HG02938 (cell line): Measurements from ENCODE around the gene SLC7A9.
"Not testable (repeated sequence)": the region's sequence is repeated elsewhere in the genome, so short reads cannot be mapped to it uniquely, and the experiment has no call there.

Experiments used
- ATAC-seq: cut with Tn5 transposase; IDR thresholded peaks from one replicate; pipeline ENCODE4 v1.9.1; 2021; ENCODE audit warnings: mild to moderate bottlenecking, moderate library complexity; ENCODE audit not compliant: unreplicated experiment

Gene SLC7A9

DNA sequence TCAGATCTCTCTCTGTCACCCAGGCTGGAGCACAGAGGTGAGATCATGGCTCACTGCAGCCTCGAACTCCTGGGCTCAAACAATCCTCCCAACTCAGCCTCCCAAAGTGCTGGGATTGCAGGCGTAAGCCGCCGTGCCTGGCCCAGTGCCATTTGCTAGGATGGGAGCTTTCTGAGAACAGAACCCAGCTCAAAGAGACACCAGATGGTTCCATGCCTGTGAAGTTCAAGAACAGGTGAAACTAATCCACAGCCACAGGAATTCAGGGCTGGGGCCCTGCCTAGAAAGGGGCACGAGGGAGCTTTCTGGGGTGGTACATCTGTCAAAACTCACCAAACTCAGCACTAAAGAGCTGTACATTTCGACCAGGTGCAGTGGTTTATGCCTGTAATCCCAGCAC, 4.2 kb downstream of the SLC7A9 start:
- ATAC-seq = no peak

DNA sequence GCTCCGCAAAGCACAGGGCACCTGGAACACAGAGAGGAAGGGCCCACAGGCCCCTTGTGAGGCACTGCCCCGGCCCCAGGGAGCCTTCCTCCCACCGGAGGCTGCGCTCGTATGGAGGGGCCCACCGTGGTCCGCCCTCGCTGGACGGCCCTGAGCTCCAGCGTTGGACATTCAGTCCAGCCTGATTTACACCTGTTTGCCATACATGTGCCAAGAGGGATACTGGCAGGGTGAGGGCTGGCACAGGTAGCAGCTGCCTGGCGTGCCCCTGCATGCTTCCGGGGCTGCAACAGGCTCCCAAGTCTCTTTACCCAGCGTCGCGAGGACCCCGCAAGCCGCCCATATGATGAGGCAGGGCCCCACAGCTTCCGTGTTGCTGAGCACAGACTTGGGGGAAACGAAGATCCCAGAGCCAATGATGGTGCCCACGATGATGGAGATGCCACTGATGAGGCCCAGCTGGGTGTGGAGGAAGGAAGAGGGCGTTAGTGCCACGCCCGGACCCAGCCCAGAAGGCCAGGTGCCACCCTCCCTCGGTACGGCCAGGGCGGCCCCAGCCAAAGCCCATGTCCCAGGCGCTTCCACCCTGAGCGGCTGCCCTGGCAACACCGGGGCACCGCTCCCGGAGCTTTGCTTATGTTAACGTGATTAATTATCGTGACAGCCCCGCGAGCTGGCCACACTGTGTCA, 5.1 kb downstream of the SLC7A9 start:
- ATAC-seq = no peak

DNA sequence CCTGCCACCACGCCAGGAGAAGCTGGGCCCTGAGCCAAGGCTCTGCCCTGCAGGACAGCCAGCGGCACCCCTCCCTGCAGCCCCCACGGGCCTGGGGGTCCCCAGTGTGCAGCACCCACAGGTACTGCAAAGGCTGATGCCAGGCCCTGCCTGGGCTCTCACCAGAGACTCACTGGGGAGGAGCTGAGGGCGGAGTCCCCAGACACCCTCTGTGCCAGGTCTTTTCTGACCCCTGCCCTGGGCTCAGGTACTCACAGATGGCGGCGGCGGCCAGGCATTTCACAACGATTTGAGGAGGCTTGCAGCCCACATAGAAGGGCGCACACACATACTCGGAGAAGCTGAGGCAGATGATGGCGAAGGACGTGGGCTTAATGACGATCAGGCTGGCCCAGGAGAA, 5.7 kb downstream of the SLC7A9 start:
- no peak for ATAC-seq

DNA sequence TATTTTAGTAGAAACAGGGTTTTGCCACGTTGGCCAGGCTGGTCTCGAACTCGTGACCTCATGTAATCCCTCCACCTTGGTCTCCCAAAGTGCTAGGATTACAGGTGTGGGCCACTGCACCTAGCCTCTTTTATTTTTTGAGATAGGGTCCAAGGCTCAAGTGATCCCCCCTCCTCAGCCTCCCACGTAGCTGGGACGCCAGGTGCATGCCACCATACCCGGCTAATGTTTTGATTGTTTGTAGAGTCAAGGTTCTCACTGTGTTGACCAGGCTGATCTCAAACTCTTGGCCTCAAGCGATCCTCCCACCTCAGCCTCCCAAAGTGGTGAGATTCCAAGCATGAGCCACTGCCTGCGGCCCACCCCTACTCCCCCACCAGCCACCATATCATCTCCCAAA, 6.3 kb downstream of the SLC7A9 start:
- no peak for ATAC-seq

DNA sequence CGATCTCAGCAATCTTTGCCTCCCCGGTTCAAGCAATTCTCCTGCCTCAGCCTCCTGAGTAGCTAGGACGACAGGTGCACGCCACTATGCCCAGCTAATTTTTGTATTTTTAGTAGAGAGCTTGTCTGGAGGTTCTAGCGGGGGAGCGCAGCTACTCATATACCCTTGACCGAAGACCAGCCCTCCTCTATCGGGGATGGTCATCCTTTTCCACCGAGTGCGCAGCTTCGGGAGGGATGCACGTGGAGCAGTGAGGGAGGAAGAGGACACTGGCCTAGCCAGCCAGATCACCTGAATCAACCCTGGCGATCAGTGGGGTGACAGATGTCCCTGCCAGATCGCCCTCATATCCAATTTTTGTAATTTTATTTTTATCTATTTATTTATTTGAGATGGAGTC, 6.8 kb downstream of the SLC7A9 start:
- ATAC-seq = no peak

DNA sequence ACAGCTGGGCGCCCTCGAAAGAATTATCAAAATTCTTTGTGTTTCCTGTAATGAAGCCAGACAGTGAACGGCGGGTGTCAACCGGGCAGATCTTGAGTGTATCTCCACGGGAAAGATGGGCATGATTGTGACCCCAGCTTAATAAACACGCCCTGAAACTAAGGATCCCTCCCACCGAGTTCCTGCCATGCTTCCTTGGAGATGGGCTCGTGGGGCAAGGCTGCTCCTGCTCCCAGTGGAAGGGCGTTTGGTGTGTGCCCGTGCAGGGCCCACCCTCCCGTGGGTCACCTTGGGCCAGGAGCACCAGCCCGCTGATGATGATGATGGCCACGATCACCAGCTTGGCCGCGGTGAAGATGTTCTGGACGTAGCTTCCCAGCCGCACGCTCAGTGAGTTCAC, 7.4 kb downstream of the SLC7A9 start:
- no peak for ATAC-seq

DNA sequence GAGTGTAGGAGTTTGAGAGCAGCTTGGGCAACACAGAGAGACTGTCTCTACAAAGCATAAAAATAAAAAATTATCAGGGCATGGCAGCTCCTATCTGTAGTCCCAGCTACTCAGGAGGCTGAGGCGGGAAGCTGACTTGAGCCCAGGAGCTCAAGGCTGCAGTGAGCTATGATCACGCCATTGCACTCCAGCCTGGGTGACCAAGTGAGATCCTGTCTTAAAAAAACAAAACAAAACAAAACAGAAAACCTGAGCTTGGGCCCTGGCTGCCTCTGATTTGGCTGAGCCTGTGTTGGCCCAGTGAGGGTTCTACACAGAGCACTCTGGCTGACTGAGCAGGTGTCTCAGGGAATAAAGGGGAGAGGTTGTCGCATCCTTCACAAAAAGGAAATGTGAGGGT, 8.0 kb downstream of the SLC7A9 start:
- ATAC-seq = no peak

DNA sequence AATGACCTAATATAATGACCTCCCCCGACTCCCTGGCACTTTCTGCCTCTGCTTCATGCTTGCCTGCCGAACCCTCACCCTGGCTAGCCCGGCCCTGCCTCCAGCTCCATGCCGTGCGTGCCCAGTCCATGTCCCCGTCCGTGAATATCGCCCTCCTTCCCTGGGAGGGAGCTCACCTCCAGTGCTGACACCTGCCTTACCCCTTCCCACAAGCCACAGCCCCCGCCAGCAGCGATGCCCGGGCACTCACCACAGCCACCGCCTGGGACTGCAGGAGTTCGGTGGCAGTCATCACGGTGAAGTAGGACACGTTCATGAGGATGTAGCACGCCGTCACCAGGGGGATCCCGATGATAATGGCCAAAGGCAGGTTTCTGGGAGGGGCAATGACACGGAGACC, 10.0 kb downstream of the SLC7A9 start:
- ATAC-seq = no peak

DNA sequence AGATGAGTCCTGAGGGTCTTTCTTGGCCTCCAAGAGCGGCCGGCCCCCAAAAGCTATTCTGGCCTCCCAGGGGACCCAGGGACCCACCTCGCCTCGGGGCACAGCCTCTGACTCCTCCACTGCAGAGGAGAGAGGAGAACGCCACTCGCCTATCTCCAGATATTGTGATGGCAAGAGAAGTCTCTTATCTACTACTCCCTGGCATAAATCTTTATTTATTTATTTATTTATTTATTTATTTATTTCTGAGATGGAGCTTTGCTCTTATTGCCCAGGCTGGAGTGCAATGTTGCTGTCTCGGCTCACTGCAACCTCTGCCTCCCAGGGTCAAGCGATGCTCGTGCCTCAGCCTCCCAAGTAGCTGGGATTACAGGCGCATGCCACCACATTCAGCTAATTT, 11.0 kb downstream of the SLC7A9 start:
- no peak for ATAC-seq

DNA sequence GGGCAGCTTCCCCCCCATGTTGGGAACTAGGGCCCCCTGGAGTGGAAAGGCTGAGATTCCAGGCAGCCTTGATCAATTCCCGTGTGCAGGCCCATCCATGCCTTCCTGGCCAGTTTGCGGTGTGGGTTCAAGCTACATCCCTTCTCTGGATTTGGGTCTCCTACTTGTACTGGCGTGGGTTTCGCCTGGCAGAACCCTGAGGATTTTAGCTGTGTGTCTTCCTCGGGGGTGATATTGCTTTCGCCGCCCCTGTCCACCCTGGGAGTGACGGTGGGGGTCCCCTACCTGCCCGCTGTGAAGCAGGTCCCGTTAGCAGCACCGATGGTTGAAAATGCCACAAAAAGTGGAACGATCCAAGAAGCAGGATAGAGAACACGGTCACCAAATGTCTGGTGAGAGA, 11.4 kb downstream of the SLC7A9 start:
- ATAC-seq = no peak

DNA sequence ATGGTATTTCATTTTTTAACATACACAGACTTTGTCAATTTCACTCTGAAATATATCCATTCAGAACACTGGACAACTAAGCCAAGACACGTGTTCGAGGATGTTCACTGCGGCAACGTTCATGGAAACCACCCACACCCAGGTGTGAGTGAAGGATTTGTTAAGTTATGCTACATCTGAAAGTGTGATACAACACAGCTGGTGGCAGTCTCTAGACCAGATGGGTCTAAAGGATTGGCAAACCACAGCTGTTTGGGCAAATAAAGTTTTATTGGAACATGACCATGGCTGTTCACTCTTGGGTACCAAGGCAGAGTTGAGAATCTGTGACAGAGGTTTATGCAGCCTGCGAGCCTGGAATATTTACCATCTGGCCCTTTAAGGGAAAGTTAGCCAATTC, 12.0 kb downstream of the SLC7A9 start:
- no peak for ATAC-seq

DNA sequence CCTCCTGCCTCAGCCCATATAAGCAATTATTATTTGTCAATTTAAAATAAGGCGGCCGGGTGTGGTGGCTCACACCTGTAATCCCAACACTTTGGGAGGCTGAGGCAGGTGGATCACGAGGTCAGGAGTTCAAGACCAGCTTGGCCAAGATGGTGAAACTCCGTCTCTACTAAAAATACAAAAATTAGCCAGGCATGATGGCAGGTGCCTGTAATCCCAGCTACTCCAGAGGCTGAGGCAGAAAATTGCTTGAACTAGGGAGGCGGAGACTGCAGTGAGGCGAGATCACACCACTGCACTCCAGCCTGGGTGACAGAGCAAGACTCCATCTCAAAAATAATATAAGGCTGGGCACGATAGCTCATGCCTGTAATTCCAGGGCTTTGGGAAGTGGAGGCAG, 12.7 kb downstream of the SLC7A9 start:
- ATAC-seq = not testable (repeated sequence)

DNA sequence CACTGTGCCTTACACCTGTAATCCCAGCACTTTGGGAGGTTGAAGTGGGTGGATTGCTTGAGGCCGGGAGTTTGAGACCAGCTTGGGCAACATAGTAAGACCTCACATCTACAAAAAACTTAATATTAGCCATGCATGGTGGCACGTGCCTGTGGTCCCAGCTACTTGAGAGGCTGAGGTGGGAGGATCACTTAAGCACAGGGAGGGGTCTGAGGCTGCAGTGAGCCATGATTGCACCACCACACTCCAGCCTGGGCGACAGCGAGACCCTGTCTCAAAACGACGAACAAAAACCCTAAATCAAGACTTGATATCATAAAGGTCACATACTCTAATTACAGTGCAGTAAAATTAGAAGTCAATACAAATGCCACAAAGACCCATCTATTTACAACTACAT, 17.4 kb downstream of the SLC7A9 start:
- no peak for ATAC-seq

DNA sequence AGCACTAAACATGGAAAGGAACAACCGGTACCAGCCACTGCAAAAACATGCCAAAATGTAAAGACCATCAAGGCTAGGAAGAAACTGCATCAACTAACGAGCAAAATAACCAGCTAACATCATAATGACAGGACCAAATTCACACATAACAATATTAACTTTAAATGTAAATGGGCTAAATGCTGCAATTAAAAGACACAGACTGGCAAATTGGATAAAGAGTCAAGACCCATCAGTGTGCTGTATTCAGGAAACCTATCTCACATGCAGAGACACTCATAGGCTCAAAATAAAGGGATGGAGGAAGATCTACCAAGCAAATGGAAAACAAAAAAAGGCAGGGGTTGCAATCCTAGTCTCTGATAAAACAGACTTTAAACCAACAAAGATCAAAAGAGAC, 21.5 kb downstream of the SLC7A9 start:
- ATAC-seq = not testable (repeated sequence)

DNA sequence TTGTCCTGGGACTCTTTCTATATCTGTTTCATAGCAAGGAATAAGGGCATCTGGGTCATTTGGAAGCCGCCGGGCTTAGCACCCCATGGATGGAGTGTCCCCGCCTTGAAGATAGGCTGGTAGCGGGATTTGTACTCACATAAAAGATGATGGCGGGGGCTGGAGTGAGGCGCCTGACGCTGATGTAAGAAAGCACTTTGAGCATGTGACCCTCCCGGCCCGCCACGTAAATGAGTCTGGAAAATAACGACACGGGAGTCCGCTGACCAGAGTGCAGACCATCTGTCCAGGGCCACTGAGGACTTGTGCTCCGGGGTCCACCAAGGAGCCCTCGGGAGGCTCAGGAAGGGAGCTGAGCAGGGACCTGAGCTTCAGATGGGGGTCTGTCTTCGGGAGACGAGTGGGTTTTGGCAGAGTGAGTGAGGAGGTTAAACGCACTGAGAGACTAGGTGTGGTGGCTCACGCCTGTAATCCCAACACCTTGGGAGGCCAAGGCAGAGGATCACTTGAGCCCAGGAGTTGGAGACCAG, 25.8 kb downstream of the SLC7A9 start:
- no peak for ATAC-seq

DNA sequence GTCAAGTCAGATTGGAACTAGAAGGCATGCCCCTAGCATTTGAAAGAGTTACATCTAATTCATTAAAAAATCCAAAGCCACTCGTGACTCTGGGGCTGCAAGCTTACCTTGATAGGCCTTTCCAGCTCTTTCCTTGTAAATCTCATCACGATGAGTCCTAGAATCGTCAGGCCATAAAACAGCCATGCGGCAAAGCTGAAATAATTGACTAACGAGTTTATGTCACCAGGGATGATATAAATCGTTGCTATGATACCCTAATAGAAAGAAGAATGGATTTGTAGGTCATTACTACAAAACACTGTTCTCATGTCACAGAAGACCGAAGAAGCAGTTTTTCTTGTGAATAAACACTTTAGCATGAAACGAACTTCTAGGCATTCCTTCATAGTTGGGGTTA, 27.5 kb downstream of the SLC7A9 start:
- ATAC-seq = no peak

DNA sequence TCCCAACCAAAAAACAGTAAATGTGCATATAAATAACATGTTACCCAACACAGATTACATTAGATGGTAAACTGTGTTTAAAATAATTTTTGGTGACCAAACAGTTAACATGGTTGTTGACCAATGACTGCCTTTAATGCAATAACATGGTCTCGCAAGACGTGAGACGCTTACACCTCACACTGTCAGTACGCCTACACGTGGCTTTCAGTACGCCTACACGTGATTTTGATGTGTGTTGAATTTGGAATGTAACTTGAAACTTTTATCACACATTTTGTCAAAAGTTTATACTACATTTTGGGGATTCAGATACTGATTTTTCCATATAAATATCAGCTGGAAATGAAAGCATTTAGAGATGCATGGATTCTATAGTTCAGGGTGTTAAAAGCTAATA, 32.0 kb downstream of the SLC7A9 start:
- no peak for ATAC-seq

DNA sequence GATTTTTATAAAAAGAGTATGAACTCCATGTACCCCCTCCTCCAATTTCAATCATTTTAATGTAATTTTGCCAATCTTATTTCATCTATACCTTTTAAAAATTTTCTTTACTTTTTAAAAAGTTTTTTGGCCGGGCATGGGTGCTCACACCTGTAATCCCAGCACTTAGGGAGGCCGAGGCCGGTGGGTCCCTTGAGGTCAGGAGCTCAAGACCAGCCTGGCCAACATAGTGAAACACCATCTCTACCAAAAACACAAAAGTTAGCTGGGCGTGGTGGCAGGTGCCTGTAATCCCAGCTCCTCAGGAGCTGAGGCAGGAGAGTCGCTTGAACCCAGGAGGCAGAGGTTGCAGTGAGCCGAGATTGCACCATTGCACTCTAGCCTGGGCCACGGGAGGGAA, 36.2 kb downstream of the SLC7A9 start:
- ATAC-seq = not testable (repeated sequence)

DNA sequence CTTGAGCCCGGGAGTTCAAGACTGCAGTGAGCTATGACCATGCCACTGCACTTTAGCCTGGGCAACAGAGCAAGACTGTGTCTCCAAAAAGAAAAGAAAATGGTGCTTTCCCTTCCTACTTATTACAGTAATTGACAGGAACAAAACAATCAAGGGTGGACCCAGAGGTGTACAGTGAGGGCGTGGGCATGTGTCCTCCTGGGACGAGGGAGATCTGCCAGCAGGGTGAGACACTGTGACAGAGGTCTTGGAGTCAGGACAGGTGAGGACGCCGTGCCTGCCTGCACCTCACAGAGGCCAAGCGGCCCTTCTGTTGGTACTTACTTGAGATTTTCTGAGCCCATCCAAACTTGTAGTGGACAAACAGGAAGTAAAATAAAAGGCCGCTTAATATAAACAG, 36.7 kb downstream of the SLC7A9 start:
- ATAC-seq = not testable (repeated sequence)

DNA sequence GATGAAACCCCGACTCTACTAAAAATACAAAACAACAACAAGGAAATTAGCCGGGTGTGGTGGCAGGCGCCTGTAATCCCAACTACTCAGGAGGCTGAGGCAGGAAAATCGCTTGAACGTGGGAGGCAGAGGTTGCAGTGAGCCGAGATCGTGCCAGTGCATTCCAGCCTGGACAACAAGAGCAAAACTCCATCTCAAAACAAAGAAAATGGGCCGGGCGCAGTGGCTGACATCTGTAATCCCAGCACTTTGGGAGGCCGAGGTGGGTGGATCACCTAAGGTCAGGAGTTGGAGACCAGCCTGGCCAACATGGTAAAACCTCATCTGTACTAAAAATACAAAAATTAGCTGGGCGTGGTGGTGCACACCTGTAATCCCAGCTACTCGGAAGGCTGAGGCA, 37.5 kb downstream of the SLC7A9 start:
- ATAC-seq = not testable (repeated sequence)

DNA sequence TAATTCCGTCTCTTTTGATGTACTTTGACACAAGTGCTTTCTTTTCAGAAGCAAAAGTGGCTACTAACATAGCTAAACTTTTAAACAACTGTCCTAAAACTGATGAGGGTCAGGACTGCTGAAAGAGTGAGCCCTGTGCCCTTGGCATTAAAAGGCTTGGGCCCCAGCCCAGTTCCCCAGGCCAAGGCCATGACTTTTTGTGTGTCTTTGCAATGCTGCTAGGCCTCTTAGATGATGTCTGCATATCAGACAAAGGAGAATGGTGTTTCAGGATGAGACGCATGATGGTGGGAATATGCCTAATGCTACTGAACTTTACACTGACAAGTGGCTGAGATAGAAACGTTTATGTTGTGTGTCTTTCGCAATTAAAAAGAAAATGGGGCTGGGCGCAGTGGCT, 38.0 kb downstream of the SLC7A9 start:
- ATAC-seq = no peak

DNA sequence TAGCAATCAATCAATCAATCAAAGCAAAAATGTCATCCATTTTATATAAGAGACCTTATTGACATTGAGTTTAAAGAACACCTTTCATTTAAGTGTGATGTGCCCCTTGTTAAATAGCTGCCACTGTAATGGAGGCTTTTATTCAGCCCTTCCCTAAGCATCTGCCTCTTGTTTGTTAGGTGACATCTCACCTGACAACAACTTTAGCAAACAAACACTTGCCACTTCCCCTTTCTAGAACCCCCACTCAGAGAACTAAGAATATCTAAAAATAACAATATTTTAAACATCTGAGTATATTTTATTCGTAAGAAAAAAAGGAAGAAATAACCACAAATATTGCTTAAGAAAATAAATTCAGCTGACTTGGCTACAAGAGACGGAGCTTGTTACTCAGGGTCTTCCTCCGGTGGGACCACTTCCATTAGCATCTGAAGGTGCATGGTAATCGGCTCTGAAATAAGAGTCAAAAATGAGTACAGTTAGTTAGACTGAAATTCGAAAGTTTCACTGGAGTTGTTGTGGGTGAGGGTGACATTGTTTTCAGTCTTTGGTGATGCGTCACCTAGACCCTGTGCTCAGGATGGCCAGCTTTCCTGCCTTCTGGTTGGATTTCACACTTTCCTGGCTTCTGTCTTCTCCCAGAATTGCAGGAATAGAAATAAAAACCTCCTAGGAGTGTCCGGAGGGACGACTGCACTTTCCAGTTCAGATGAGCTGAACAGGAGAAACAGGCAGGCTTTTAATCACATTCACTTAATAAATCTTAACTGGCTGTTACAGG, 39.1 kb downstream of the SLC7A9 start:
- no peak for ATAC-seq
